ENCODE measurements around the gene GMCL1.

GMCL1 gene

DNA sequence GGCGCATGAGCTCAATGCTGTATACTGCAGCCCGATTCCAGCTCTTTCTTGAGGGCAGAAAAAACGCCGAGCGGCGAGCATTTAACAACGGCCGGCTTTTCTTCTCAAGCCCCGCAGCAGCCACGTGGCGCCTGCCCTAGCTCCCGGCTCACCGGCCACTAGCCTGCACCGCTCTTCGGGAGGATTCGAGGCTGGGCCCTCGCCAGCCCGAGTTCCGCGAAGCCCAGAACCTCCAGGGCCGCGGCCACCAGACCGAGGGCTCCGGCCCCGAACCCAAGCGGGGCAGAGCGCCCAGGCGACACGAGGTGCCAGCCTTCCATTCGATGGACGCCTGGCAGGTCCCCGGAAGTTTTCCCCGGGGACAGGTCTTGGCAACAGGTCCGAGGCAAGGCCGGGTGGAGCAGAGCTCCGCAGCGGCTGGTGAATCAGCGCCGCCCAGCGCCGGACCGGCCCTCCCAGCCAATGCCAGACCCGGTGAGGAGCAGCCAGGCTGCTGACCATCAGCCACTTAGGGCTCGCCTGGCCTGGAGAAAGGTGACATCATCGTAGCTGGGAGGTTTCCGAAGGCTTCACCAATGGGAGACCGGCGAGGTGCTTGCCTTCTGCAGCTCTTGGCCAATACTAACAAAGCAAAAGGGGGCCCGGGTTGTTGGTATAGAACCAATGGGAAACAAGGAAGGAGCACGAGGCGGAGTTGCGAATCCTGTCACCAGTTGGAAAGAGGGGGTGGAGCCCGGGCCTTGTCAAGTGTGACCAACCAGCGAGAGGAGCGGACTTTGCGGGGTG, 84.9 kb downstream of the GMCL1 start:
- TF ChIP-seq, protein P1, sequence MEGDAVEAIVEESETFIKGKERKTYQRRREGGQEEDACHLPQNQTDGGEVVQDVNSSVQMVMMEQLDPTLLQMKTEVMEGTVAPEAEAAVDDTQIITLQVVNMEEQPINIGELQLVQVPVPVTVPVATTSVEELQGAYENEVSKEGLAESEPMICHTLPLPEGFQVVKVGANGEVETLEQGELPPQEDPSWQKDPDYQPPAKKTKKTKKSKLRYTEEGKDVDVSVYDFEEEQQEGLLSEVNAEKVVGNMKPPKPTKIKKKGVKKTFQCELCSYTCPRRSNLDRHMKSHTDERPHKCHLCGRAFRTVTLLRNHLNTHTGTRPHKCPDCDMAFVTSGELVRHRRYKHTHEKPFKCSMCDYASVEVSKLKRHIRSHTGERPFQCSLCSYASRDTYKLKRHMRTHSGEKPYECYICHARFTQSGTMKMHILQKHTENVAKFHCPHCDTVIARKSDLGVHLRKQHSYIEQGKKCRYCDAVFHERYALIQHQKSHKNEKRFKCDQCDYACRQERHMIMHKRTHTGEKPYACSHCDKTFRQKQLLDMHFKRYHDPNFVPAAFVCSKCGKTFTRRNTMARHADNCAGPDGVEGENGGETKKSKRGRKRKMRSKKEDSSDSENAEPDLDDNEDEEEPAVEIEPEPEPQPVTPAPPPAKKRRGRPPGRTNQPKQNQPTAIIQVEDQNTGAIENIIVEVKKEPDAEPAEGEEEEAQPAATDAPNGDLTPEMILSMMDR (IDR thresholded peaks at IDR 0.05; ENCODE audit: low read length, missing control alignments) = no peak
- peak; percentile 100 for DNase-seq (ENCODE audit: low read depth)
- peak overlapping the region; percentile 66 for H3K4me3 ChIP-seq (replicated peaks; ENCODE audit: low read depth, low read length)

DNA sequence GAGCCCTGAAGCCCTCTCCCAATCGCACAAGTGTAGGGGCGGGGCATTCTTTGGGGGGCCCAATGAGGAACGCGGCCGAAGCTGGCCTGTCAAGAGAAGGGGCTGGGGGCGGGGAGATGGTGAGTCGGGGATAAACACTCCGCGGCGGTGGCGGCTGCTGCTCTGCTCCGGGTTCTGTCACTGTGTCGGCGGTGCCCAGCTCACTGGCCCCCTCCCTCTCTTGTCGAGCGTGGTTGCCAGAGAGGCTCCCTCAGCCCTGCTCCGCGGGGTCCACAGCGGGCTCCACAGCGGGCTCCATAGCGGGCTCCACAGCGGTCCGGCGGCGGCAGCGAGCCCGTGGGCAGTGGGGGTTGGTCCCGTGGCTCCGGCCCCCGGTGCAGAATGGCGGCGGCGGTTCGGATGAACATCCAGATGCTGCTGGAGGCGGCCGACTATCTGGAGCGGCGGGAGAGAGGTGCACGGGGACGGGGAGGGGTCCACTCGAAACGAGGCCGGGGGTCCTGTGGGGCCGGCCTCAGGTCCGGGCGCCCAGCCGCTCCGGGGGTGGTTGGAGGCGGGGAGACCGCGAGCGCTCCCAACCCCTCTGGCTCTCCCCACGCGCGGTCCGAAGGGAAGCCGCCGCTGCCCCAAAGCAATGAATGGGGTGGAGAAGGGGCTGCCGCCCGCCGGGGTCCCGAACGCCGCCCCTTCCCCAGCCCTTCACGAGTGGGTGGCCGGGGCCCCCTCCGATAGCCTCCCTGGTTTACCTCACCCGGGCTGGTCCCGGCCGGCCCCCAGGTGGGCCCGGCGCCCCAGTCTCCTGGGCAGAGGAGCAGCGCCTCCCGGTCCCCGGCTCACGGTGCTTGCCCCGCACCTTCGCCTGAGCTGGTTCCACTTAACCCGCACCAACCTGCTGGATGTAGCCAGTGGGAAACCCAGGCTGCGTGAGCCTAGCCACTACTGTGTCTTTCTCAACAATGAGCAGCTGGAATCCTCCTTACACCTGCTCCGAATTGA, 85.8 kb downstream of the GMCL1 start, which contains the start of gene MXD1:
Gene MXD1 (plus strand): TSS at position 160 of the 996 bp plus-strand sequence. CDS start 222 bp downstream, at position 382.
- TF ChIP-seq, protein P1 (IDR thresholded peaks at IDR 0.05; ENCODE audit: low read length, missing control alignments) = no peak
- peak within 1 kb of the TSS; percentile 77 for H3K4me3 ChIP-seq (replicated peaks; ENCODE audit: low read depth, low read length)
- DNase-seq (ENCODE audit: low read depth) = no peak

DNA sequence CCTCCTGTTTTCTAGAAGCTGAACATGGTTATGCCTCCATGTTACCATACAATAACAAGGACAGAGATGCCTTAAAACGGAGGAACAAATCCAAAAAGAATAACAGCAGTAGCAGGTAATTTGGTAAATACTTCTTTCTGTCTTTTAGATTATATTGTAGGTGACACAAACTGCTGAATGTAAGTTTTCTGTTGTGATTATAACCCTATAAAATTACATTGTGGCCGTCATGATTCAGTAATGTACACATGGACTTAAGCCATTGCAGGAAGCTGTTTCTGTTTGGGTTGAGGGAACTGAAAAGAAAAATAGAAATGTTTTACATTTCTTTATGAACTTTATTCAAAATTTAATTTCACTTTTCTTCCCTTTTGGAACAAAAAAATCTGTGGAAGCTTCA, 86.6 kb downstream of the GMCL1 start:
- DNase-seq (ENCODE audit: low read depth) = no peak
- TF ChIP-seq, protein P1 (IDR thresholded peaks at IDR 0.05; ENCODE audit: low read length, missing control alignments) = no peak
- H3K4me3 ChIP-seq (replicated peaks; ENCODE audit: low read depth, low read length) = peak overlapping the region; percentile 77

DNA sequence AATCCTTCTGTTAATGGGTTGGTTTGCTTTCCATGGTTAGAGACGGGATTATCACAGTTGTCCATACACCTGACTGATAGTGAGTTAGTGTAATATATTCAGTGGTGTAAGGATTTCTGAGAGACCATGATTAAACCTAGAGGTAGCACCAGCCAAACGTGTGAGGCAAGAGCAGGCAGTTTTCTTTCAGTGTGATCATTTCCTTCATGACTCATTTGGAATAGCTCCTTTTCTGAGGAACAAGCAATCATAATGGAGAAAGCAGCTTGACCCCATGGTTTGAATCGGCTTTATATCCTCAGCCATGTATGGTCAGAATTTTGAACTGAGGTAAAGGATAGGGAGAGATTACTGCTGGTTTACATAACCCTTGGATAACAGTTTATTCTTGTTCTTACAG, 88.4 kb downstream of the GMCL1 start:
- TF ChIP-seq, protein P1 (IDR thresholded peaks at IDR 0.05; ENCODE audit: low read length, missing control alignments) = no peak
- peak; percentile 94 for DNase-seq (ENCODE audit: low read depth)
- H3K4me3 ChIP-seq (replicated peaks; ENCODE audit: low read depth, low read length) = peak overlapping the region; percentile 21

DNA sequence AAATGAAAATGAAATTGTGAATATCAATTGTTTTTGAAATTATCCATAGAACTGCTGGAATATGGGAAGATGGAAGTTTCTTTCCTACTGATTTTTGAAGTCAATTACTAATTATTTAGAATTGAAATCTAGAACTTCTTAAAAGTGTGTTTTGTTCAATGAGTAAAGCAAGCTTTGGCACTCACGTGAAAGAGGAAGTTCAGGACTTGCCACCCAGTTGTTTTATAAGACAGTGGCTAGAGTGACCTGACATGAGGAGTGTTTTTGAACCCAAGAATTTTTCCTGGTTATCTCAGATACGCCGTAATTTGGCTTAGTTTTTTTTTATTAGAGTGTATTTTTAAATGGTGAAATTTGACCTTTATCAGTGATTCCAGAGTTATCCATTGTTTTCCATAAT, 88.9 kb downstream of the GMCL1 start:
- no peak overlapping the region for H3K4me3 ChIP-seq (replicated peaks; ENCODE audit: low read depth, low read length)
- no peak for DNase-seq (ENCODE audit: low read depth)
- TF ChIP-seq, protein P1 (IDR thresholded peaks at IDR 0.05; ENCODE audit: low read length, missing control alignments) = no peak

DNA sequence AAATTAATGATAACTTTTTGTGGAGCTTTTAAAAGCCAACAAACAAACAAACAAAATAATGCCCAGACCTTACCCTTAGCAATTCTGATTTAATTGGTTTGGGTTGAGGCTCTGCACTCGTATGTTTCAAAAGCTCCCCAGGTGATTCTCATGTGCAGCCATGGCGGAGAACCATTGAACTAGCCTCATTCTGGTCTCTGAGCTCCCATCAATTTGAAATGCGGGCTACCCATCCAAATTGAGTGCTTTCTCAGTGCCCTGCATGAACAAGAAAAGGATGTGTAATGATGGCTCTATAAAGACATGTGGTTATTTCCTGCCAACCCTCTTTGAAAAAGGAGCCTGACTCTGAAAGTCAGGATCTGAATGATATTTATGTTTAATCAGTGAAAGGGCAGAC, 93.7 kb downstream of the GMCL1 start:
- TF ChIP-seq, protein P1 (IDR thresholded peaks at IDR 0.05; ENCODE audit: low read length, missing control alignments) = no peak
- H3K4me3 ChIP-seq (replicated peaks; ENCODE audit: low read depth, low read length) = no peak overlapping the region
- no peak for DNase-seq (ENCODE audit: low read depth)
